Coronary artery (tissue), 2 donors: ENCODE measurements around the gene CCDC97.
A peak's percentile ranks its signal among the peaks of the same experiment; 100 is the strongest.
"Not testable (repeated sequence)": the region's sequence is repeated elsewhere in the genome, so short reads cannot be mapped to it uniquely, and the experiment has no call there.

Source experiments
- DNase-seq: peaks from one replicate; pipeline ENCODE4 v3.0.0-alpha.2; 2017; ENCODE audit warnings: low spot score
- H3K27ac ChIP-seq, 2 donors: fragments of 200-600 bp; sonication (generic); one replicate each; pipeline ENCODE4 v1.5.1; 2016 to 2019
- H3K4me3 ChIP-seq: fragments of 200-600 bp; sonication (generic); 2 replicates; pipeline ENCODE4 v1.5.1; 2016; ENCODE audit warnings: mild to moderate bottlenecking, moderate library complexity
- TF ChIP-seq, protein P1 (sequence below): fragments of 200-600 bp; sonication (generic); IDR thresholded peaks from one replicate; pipeline ENCODE4 v1.5.1; 2019; ENCODE audit warnings: antibody characterized with exemption

Gene CCDC97

DNA sequence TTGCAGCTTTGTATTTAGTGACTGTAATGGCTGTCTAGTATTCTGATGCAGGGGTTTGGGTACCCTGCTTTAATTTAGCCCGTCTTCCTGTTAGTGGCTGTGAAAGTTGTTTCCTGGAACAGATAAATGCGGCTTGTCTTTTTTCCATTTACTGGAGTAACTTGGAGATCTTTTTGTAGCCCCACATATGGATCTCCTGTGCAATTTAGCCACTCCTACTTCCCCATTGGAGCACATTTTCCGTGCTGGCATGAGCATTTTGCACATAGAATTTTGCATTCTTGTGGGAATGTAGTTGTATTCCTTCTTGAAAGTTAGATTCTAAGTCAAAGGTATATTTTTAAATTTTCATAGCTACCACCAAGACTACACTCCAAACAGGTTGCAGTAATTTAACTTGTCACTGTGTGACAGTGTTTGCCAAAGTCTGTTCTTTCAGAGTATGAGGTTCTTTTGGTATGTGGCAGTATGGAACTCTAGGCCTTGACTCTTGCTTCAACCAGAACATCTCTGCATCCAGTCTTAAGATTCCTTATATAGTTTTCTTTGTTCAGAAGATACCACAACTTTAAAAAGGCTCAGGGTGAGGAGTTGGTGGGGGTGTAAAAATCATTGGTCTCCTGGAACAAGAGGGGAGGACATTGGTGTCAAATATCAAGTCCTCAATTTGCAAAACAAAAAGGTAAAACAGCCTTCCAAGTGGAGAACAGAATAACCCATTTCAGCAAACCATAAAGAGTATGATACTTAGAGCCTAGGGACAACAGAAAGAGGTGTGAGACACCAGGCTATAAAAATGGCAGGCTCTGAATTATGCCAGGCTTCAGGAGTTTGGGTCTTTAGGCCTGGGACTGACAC lies 21.1 kb upstream of the CCDC97 start:
- Histone ChIP-seq H3K27ac (no peak overlapping the region), H3K4me3 (no peak overlapping the region)
- no peak for DNase-seq
- TF ChIP-seq, protein P1, sequence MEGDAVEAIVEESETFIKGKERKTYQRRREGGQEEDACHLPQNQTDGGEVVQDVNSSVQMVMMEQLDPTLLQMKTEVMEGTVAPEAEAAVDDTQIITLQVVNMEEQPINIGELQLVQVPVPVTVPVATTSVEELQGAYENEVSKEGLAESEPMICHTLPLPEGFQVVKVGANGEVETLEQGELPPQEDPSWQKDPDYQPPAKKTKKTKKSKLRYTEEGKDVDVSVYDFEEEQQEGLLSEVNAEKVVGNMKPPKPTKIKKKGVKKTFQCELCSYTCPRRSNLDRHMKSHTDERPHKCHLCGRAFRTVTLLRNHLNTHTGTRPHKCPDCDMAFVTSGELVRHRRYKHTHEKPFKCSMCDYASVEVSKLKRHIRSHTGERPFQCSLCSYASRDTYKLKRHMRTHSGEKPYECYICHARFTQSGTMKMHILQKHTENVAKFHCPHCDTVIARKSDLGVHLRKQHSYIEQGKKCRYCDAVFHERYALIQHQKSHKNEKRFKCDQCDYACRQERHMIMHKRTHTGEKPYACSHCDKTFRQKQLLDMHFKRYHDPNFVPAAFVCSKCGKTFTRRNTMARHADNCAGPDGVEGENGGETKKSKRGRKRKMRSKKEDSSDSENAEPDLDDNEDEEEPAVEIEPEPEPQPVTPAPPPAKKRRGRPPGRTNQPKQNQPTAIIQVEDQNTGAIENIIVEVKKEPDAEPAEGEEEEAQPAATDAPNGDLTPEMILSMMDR, result no peak

DNA sequence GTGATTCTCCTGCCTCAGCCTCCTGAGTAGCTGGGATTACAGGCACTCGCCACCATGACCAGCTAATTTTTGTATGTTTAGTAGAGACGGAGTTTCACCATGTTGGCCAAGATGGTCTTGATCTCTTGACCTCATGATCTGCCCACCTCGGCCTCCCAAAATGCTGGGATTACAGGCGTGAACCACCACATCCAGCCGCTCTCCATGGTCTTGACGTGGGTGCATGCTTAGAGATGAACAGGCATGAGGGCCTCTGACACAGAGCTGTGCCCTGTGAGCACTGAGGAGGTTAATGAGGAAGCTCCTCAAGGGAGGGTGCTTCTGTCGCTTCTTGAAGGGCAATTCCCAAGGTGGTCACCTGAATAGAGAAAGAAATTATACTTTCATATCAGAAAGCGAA lies 20.2 kb upstream of the CCDC97 start:
- H3K4me3 ChIP-seq, DNase-seq, H3K27ac ChIP-seq: not testable (repeated sequence)

DNA sequence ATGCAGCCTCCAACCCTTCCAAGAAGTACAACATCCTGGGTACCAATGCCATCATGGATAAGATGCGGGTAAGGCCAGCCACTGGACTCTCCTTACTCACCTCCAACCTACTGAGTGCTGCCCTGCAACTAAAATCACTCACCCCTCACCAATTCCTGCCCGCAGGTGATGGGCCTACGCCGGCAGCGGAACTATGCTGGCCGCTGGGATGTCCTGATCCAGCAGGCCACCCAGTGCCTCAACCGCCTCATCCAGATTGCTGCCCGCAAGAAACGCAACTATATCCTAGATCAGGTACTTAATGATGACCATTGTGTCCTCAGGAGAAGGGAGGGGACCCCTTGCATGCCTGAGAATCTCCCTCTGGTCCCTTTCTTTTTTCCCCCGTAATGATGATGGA lies 15.6 kb upstream of the CCDC97 start:
- Histone ChIP-seq H3K27ac (no peak overlapping the region), H3K4me3 (no peak overlapping the region)
- DNase-seq, result no peak
- TF ChIP-seq, protein P1, result no peak

DNA sequence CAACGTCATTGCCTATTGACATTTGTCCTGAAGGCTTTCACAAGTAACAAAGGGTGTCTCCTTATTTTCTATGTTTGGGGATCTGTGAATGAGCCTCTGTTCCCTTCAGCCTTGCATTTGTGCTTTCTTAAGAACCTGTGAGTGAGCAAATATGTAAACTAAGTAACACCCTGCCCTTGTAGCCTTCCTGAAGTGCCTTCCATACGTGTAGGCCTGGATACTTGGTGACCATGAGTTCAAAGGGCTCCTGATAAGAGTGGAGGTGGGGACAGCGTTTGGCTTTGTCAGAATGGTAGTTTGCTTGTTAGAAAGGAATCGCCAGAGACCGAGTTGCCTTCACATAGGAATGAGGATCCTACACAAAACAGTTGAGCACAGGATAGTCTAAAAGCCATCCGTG lies 14.5 kb upstream of the CCDC97 start:
- H3K27ac ChIP-seq, result peak overlapping the region in 1 of 2 donors; percentile 94
- TF ChIP-seq, protein P1, result no peak
- no peak overlapping the region for H3K4me3 ChIP-seq
- no peak for DNase-seq

DNA sequence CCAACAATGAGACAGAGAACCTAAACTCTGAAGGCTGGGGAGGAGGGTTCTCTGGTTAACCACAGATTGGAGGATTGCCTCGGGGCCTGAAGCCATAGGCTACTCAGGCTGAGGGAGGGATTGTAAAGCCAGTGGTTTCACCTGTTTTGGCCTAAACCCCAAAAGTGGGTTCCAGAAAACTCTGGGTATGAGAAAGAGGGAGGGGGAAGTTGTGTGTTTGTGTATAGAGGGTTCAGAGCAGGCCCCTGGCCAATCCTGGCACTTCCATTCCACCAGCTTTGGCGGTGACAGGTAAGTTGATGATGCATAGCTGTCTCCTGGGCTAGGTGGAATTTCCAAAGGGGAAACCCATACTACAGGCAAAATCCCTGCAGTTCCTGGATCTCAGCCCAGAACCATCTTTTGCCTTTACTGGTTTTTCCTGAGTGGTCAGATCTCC lies 13.5 kb upstream of the CCDC97 start:
- no peak overlapping the region for H3K4me3 ChIP-seq
- H3K27ac ChIP-seq, result peak overlapping the region; percentile 81 to 94
- no peak for DNase-seq
- TF ChIP-seq, protein P1, result no peak

DNA sequence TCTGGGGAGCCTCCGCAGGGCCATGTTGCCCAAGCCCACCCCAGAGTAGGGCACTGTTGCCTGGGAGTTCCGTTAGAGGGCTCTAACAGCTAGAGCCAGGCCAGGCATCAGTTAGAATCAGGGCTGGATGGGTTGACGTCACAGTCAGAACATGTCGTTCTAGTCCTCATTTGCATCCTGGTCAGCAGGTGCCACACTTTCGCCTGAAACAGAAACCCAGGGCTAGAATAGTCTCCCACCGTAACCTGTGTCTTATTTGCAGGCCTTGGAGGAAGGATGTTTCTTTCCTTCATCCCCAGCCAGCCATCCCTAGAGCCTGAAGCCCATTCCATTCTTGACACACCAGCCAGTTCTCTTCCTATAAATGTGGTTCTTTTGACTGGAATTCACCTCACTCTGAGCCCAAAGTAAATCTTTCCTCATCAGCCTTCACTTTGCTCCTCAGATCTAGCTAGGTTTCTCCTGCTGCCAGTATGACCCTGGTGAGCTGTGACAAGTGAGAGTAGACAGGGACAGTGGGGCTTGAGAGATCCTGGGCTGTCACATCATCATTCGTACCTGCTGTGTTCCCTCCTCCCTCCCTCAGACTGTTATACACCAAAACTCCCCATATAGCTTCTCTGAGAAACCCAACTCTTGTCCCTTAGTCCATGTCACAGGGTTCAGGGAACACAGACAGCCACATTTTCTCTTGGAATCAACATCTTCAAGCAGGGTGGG lies 12.2 kb upstream of the CCDC97 start:
- H3K27ac ChIP-seq, result peak overlapping the region; percentile 81 to 94
- no peak for DNase-seq
- TF ChIP-seq, protein P1, result no peak
- peak overlapping the region; percentile 38 for H3K4me3 ChIP-seq

DNA sequence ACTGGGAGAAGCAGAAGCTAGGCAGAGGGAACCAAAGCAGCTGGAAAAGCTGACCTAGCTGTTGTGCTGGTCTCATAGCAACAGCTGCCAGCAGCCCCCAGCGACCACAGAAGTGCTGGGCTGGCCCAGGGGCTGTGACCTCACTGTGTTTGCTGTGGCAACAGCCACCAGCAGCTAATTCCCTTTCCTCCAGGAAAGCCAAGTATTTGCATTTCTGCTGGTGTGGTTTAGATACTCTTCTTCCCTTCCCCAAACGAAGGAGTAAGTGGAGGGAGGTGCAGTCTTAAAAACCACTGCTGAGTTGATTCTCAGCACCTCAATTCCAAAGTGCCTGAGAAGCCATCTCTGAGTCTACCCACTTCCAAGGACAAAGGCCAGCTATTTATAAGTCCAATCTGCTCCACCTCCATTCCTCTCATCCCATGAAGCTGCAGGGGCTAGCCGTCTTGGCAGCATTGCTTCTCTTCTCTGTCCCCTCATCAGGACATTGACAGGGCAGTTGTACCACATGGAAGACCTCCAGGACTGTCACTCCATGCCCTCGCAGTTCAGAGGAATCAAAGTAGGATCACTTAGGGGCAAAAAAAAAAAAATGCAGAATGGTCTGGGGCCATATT lies 11.5 kb upstream of the CCDC97 start:
- Histone ChIP-seq H3K27ac (peak overlapping the region; percentile 81 to 94), H3K4me3 (peak overlapping the region; percentile 38)
- peak; percentile 92 for DNase-seq
- TF ChIP-seq, protein P1, result no peak
